PC-9 (cell line): ENCODE results near the gene RNF169.

Experiments
- CTCF ChIP-seq: fragments of 200-600 bp; sonication (generic); conservative IDR thresholded peaks from 2 replicates; pipeline ENCODE4 v1.6.1; 2017; ENCODE audit warnings: mixed run types, antibody characterized with exemption, mild to moderate bottlenecking, moderate library complexity
- EZH2 ChIP-seq: fragments of 200-600 bp; sonication (generic); IDR thresholded peaks from 2 replicates; pipeline ENCODE4 v1.8.0; 2017; ENCODE audit warnings: antibody characterized with exemption, low read depth

DNA sequence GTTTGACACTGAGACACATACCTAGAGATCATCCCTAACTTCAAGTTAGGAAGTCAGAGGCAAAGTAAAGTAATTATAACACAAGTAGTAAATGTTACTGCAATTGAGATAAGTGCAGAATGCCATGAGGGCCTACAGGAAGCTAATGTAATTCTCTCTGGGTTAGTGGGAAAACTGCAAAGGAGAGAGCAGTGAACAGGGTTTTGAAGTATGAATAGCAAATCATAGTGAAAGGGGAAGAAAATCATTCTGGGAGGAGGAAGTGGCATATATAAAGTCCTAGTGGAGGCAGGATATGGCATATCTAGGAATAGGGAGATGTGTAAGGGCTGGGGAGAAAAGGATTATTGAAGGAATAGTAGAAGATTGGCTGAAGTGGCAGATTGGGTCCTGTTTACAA lies 27.9 kb downstream of the RNF169 start:
- TF ChIP-seq CTCF = no peak
- no peak for TF ChIP-seq EZH2
